K562 (cell line): ENCODE measurements around the gene WDR1. TPM values are rescaled to one million over a fixed set of nuclear protein-coding genes. Genes with fewer than 3 reads are reported as not detected.

Source experiments
- ATAC-seq: fragments of 200-7000 bp; cut with Tn5 transposase; 3 replicates; pipeline ENCODE4 v1.9.1; 2020; ENCODE audit warnings: moderate library complexity
- BruUV-seq: library from RNA; stranded (reverse); fragments of 400-500 nt; replicated peaks from 2 replicates; lab custom pipeline; 2021; lab: Mats Ljungman, UMichigan
- CTCF ChIA-PET: fragments of 300-600 bp; formaldehyde crosslinking; extraction: SDS; loops from one replicate; lab custom pipeline; 2021; ENCODE audit warnings: low intra/inter-chr PET ratio; lab: Yijun Ruan, JAX
- POLR2A ChIA-PET: fragments of 300-600, 350-650 bp; sonication (Branson Sonifier 250); formaldehyde crosslinking; extraction: SDS; loops from one replicate; lab custom pipeline; 2021; ENCODE audit warnings: antibody characterized with exemption, inconsistent platforms; lab: Yijun Ruan, JAX
- DNase-seq, 4 experiments: peaks; one replicate each; pipeline versions ENCODE4 v3.0.0 to v3.0.0-alpha.2; 2011 to 2018; ENCODE audit warnings: low spot score in 3 of 4, mixed read lengths in 3 of 4; ENCODE audit errors: extremely low read depth in 1 of 4
- FAIRE-seq: peaks from 2 replicates; lab custom pipeline; 2011; peaks lifted over from hg19 to GRCh38; lab: Jason Lieb, UNC
- H2AFZ ChIP-seq: 2 replicates; pipeline ENCODE4 v1.6.0; 2011; ENCODE audit warnings: low read depth, low read length, control low read depth, inconsistent platforms
- H3K27ac ChIP-seq: fragments of 200-600 bp; 3 replicates; pipeline ENCODE4 v1.8.0; 2011; ENCODE audit warnings: low read depth, mild to moderate bottlenecking, control low read depth, inconsistent platforms, low read length, moderate library complexity, mixed read lengths; ENCODE audit errors: extremely low read depth
- H3K27me3 ChIP-seq, 2 experiments: fragments of 300-600 bp in 1 of 2; 2 replicates in 1 of 2; 3 replicates in 1 of 2; pipeline versions ENCODE4 v1.6.0 to v1.8.0; 2011; ENCODE audit warnings: inconsistent platforms in 2 of 2, low read length in 2 of 2, mild to moderate bottlenecking in 1 of 2, mixed read lengths in 1 of 2, moderate library complexity in 1 of 2; ENCODE audit not compliant: control insufficient read depth in 2 of 2, insufficient read depth in 2 of 2
- H3K36me3 ChIP-seq: fragments of 300-600 bp; 3 replicates; pipeline ENCODE4 v1.8.0; 2011; ENCODE audit warnings: mild to moderate bottlenecking, low read length, inconsistent platforms; ENCODE audit not compliant: control insufficient read depth, insufficient read depth
- H3K4me1 ChIP-seq, 2 experiments: fragments of 200-600 bp in 1 of 2; replicated peaks in 1 of 2; 2 replicates in 1 of 2; 3 replicates in 1 of 2; pipeline versions ENCODE4 v1.5.1 to v1.8.0; 2011; ENCODE audit warnings: inconsistent platforms in 2 of 2, low read length in 2 of 2, mild to moderate bottlenecking in 1 of 2, mixed read lengths in 1 of 2, moderate library complexity in 1 of 2; ENCODE audit not compliant: control insufficient read depth in 2 of 2, insufficient read depth in 2 of 2
- H3K4me2 ChIP-seq: 2 replicates; pipeline ENCODE4 v1.6.1; 2011; ENCODE audit warnings: low read length, control low read depth, inconsistent platforms, mixed read lengths; ENCODE audit not compliant: insufficient read depth
- H3K4me3 ChIP-seq: fragments of 200-600 bp; sonication (generic), shearing (Covaris generic); 2 replicates; pipeline ENCODE4 v1.5.1; 2016; ENCODE audit warnings: control low read depth, inconsistent platforms
- H3K79me2 ChIP-seq: fragments of 200-600 bp; 3 replicates; pipeline ENCODE4 v1.8.0; 2011; ENCODE audit warnings: low read length, inconsistent platforms; ENCODE audit not compliant: control insufficient read depth, insufficient read depth
- H3K9ac ChIP-seq, 2 experiments: 2 replicates each; pipeline versions ENCODE4 v1.6.0 to v1.6.1; 2011; ENCODE audit warnings: low read depth in 2 of 2, low read length in 2 of 2, control low read depth in 1 of 2, inconsistent platforms in 1 of 2, mild to moderate bottlenecking in 1 of 2, mixed read lengths in 1 of 2; ENCODE audit not compliant: insufficient read depth in 1 of 2
- H3K9me1 ChIP-seq: one replicate; pipeline ENCODE4 v1.6.0; 2011; ENCODE audit warnings: inconsistent platforms, mild to moderate bottlenecking, low read length, moderate library complexity; ENCODE audit not compliant: control insufficient read depth, insufficient read depth
- H3K9me3 ChIP-seq: replicated peaks from 2 replicates; pipeline ENCODE4 v1.5.1; 2011; ENCODE audit warnings: low read depth, low read length, inconsistent platforms; ENCODE audit not compliant: control insufficient read depth, insufficient read depth
- H4K20me1 ChIP-seq: replicated peaks from 2 replicates; pipeline ENCODE4 v1.6.1; 2011; ENCODE audit warnings: low read length, inconsistent platforms, mixed read lengths; ENCODE audit not compliant: control insufficient read depth, insufficient read depth
- KHSRP ChIP-seq: fragments of 450-650 bp; IDR thresholded peaks from 2 replicates; pipeline ENCODE4 v1.6.1; 2017
- MCM2 ChIP-seq: fragments of 450-650 bp; IDR thresholded peaks from 2 replicates; pipeline ENCODE4 v1.6.1; 2017; ENCODE audit warnings: low read depth, mild to moderate bottlenecking
- PCBP2 ChIP-seq: fragments of 200-400 bp; formaldehyde crosslinking; IDR thresholded peaks from 2 replicates; pipeline ENCODE4 v1.6.1; 2018; ENCODE audit warnings: low read length, low read depth, mild to moderate bottlenecking, moderate library complexity; ENCODE audit not compliant: poor library complexity, severe bottlenecking
- PHB2 ChIP-seq: fragments of 450-650 bp; IDR thresholded peaks from 2 replicates; pipeline ENCODE4 v1.6.1; 2017; ENCODE audit warnings: low read depth
- SMARCE1 ChIP-seq: fragments of 450-650 bp; IDR thresholded peaks from 2 replicates; pipeline ENCODE4 v1.7.1; 2016; ENCODE audit warnings: mild to moderate bottlenecking
- SNRNP70 ChIP-seq: fragments of 200-400 bp; formaldehyde crosslinking; optimal IDR thresholded peaks from 2 replicates; pipeline ENCODE3; 2017; ENCODE audit warnings: low read depth, low read length
- ZNF282 ChIP-seq: sonication (generic); formaldehyde crosslinking; IDR thresholded peaks from 2 replicates; pipeline ENCODE4 v1.8.1; 2023; ENCODE audit warnings: missing genetic modification reagents
- WGBS: fragments of 100-300 bp; shearing (Covaris generic); methylation state at CpG from one replicate; pipeline ENCODE4 v1.1.6; 2016; ENCODE audit warnings: low coverage, mixed read lengths; ENCODE audit not compliant: insufficient coverage; ENCODE audit errors: missing lambda C conversion rate; 5-methylcytosine and 5-hydroxymethylcytosine counted together
- in situ Hi-C: fragments of 300-500 bp; cut with MboI; formaldehyde crosslinking; loops from 4 replicates; pipeline ENCODE4 v1.15.0; 2018; ENCODE audit warnings: inconsistent platforms, mixed read lengths
- intact Hi-C: fragments of 100-400 bp; cut with micrococcal nuclease; formaldehyde crosslinking; loops from 2 replicates; pipeline ENCODE4 v1.14.2; 2022
- polyA plus RNA-seq, 8 experiments: library from polyadenylated mRNA; depleted of rRNA in 4 of 8; stranded (reverse) in 5 of 8; unstranded in 3 of 8; fragments of >200 nt; fragmentation: Nextera tagmentation in 2 of 8; fragmentation: Illumina TruSeq in 1 of 8; extraction: Ambion mirVana in 2 of 8; extraction: Trizol in 1 of 8; gene quantifications; 2 replicates each; pipeline versions ENCODE4 v1.2.1 to v1.2.3, GENCODE V29; 2011 to 2014; ENCODE audit warnings: inconsistent platforms in 1 of 8, missing spikeins in 1 of 8
- total RNA-seq, 7 experiments: library from RNA; depleted of rRNA in 6 of 7; stranded (reverse); fragments of >200 nt in 6 of 7; fragmentation: Illumina TruSeq in 2 of 7; extraction: Trizol in 2 of 7; gene quantifications; 2 replicates each; pipeline versions ENCODE4 v1.2.1 to v1.2.3, GENCODE V29; 2011 to 2021; ENCODE audit warnings: low replicate concordance in 1 of 7
- TF ChIP-seq, protein P1 (sequence below): fragments of 450-650 bp; IDR thresholded peaks from 2 replicates; pipeline ENCODE4 v1.6.1; 2017; ENCODE audit warnings: antibody characterized with exemption, mild to moderate bottlenecking
- TF ChIP-seq, protein P2 (sequence below): fragments of 450-650 bp; IDR thresholded peaks from 2 replicates; pipeline ENCODE4 v1.6.1; 2014; ENCODE audit warnings: low read depth, mild to moderate bottlenecking, moderate library complexity, borderline replicate concordance
- TF ChIP-seq, protein P3 (sequence below), 2 experiments: fragments of 450-650 bp; IDR thresholded peaks; 2 replicates each; pipeline ENCODE4 v1.6.1; 2016
- TF ChIP-seq, protein P4 (sequence below): fragments of 450-650 bp; IDR thresholded peaks from 2 replicates; pipeline ENCODE4 v1.7.0; 2016; ENCODE audit warnings: borderline replicate concordance

Gene WDR1
- total and polyA plus RNA-seq, 9 of the 15 experiments (the other 6 are each of a cell fraction or from before 2014, with no cell fraction given), result 16.1 to 213 (median 125) TPM

DNA sequence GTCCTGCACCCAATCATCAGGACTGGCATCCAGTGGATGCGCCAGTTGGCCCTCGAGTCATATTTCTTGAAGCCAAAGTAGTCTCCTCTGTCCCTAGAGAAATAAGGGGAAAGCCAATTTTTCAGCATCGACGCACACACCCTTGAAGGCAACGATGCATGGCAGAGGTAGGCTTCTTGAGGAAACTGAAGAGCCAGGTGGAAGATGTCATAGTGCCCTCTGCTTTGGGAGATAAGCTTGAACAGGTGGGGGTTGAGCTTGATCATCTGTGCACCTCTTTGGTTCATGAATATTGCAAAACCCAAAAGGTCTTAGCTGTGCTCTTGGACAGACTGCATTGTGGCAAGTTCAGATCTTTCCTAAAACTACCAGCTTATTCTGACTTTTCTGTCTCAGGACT lies 34.6 kb upstream of the WDR1 start (continued):
- TF ChIP-seq, protein P1, sequence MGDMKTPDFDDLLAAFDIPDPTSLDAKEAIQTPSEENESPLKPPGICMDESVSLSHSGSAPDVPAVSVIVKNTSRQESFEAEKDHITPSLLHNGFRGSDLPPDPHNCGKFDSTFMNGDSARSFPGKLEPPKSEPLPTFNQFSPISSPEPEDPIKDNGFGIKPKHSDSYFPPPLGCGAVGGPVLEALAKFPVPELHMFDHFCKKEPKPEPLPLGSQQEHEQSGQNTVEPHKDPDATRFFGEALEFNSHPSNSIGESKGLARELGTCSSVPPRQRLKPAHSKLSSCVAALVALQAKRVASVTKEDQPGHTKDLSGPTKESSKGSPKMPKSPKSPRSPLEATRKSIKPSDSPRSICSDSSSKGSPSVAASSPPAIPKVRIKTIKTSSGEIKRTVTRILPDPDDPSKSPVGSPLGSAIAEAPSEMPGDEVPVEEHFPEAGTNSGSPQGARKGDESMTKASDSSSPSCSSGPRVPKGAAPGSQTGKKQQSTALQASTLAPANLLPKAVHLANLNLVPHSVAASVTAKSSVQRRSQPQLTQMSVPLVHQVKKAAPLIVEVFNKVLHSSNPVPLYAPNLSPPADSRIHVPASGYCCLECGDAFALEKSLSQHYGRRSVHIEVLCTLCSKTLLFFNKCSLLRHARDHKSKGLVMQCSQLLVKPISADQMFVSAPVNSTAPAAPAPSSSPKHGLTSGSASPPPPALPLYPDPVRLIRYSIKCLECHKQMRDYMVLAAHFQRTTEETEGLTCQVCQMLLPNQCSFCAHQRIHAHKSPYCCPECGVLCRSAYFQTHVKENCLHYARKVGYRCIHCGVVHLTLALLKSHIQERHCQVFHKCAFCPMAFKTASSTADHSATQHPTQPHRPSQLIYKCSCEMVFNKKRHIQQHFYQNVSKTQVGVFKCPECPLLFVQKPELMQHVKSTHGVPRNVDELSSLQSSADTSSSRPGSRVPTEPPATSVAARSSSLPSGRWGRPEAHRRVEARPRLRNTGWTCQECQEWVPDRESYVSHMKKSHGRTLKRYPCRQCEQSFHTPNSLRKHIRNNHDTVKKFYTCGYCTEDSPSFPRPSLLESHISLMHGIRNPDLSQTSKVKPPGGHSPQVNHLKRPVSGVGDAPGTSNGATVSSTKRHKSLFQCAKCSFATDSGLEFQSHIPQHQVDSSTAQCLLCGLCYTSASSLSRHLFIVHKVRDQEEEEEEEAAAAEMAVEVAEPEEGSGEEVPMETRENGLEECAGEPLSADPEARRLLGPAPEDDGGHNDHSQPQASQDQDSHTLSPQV, result no peak
- TF ChIP-seq ZNF282 (CRISPR knock-in tag), result no peak
- no peak for TF ChIP-seq PHB2

DNA sequence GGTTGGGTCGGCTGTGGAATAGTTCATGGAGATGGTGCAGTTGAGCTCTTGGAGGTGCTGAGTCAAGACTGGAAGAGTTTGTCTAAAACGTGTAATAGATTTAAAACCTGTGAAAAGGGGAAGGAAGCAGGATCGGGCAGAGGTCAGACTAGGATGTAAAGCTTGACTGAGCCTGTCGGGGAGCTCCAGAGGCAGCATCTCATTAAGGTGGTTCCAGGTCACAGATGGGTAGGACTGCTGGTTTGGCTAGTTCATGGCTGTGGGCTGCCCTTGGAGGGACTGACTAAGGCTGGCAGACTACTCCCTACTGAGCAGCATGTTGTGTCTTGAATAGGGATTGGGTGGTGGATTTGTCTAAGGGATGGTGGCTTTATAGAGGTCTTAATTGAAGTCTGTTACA lies 28.4 kb upstream of the WDR1 start:
- H3K4me2 ChIP-seq, result no peak overlapping the region
- POLR2A ChIA-PET, result interaction anchor here (1.5 to 5.0 kb wide), 3 partner anchors 10 to 27 kb away, joined by 5 to 56 read pairs (median 7); partner anchors contain the start of gene WDR1
- intact Hi-C loops (no loop called here), in situ Hi-C loops (no loop called here)
- H3K27me3 ChIP-seq, result peaks cover 32 to 62% of the 10 kb centered on the region in 2 experiments; a peak in 3 of 5 replicates
- H3K27ac ChIP-seq, result no peak overlapping the region
- no peak overlapping the region for H2AFZ ChIP-seq
- CTCF ChIA-PET, result no interaction called here
- no peaks in the 10 kb centered on the region for H3K9me1 ChIP-seq
- FAIRE-seq, result no peak
- 0% methylated on average over 4 of the region's 4 CpGs for WGBS
- no peaks in the 10 kb centered on the region for H3K79me2 ChIP-seq
- no peaks in the 10 kb centered on the region for H4K20me1 ChIP-seq
- H3K9me3 ChIP-seq, result no peaks in the 10 kb centered on the region
- DNase-seq, result no peak
- H3K9ac ChIP-seq, result no peak overlapping the region
- H3K4me3 ChIP-seq, result no peak overlapping the region
- BruUV-seq, result no TSS peak
- ATAC-seq, result no peak
- H3K36me3 ChIP-seq, result no peaks in the 10 kb centered on the region
- no peaks in the 10 kb centered on the region for H3K4me1 ChIP-seq
- TF ChIP-seq MCM2 (no peak), KHSRP (no peak), PCBP2 (no peak), SNRNP70 (no peak), SMARCE1 (no peak)
- TF ChIP-seq, protein P2, sequence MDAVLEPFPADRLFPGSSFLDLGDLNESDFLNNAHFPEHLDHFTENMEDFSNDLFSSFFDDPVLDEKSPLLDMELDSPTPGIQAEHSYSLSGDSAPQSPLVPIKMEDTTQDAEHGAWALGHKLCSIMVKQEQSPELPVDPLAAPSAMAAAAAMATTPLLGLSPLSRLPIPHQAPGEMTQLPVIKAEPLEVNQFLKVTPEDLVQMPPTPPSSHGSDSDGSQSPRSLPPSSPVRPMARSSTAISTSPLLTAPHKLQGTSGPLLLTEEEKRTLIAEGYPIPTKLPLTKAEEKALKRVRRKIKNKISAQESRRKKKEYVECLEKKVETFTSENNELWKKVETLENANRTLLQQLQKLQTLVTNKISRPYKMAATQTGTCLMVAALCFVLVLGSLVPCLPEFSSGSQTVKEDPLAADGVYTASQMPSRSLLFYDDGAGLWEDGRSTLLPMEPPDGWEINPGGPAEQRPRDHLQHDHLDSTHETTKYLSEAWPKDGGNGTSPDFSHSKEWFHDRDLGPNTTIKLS, result no peak
- TF ChIP-seq, protein P3, sequence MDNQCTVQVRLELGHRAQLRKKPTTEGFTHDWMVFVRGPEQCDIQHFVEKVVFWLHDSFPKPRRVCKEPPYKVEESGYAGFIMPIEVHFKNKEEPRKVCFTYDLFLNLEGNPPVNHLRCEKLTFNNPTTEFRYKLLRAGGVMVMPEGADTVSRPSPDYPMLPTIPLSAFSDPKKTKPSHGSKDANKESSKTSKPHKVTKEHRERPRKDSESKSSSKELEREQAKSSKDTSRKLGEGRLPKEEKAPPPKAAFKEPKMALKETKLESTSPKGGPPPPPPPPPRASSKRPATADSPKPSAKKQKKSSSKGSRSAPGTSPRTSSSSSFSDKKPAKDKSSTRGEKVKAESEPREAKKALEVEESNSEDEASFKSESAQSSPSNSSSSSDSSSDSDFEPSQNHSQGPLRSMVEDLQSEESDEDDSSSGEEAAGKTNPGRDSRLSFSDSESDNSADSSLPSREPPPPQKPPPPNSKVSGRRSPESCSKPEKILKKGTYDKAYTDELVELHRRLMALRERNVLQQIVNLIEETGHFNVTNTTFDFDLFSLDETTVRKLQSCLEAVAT (IDR thresholded peaks at IDR 0.05), result no peak
- TF ChIP-seq, protein P4, sequence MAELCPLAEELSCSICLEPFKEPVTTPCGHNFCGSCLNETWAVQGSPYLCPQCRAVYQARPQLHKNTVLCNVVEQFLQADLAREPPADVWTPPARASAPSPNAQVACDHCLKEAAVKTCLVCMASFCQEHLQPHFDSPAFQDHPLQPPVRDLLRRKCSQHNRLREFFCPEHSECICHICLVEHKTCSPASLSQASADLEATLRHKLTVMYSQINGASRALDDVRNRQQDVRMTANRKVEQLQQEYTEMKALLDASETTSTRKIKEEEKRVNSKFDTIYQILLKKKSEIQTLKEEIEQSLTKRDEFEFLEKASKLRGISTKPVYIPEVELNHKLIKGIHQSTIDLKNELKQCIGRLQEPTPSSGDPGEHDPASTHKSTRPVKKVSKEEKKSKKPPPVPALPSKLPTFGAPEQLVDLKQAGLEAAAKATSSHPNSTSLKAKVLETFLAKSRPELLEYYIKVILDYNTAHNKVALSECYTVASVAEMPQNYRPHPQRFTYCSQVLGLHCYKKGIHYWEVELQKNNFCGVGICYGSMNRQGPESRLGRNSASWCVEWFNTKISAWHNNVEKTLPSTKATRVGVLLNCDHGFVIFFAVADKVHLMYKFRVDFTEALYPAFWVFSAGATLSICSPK, result no peak
